Nucleus accumbens (tissue), 56 donors: ENCODE results near the gene MALAT1.

Experiments used
- DNase-seq, 56 donors: peaks; one replicate each; lab custom pipeline; 2025; lab: John Stamatoyannopoulos, UW

Gene MALAT1

DNA sequence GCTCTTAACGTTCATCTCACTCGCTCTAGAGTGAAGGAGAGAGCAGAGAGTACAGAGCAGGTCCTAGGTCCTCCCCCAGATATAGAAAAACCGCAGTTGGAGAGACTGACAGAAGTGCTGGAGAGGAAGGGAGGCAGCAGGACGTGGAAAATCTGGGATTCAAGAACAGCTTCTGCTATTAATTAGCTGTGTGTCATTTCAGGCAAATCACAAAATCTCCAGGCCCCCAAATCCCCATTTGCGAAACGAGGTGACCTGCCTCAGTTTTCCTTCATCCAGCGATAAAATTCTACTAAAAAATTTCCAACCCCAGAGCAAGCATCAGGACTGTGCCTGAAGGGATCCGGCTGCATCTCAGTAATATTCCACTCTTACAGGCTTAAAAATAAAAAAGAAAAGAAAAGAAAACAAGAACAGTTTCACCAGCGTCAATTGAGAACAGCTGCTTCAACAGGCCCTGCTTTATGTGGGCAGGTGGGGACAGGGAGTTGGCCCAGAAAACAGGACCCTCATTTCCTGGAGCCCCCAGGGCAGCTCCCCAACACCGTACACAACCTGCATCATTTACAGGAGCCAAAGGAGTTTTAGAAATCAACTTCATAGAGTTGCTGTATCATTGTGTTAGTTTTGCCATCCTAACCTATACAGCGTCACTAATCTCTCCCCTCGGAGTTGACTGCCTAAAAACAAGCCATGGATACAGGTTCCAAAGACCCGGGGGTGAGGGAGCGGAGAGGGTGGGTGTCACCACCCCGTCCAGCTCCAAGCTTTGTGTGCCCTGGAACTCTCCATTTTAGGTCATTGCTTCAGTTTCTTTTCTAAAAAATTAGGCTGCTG is 2.3 kb upstream of the MALAT1 start:
- DNase-seq = peak in 14 of 56 donors; percentile 49 to 77 (median 60)

GRCh38 chr11:65497141-65498041 is 1.5 kb upstream of the MALAT1 start:
- peak in 55 of 56 donors; percentile 89 to 100 (median 98) for DNase-seq

DNA sequence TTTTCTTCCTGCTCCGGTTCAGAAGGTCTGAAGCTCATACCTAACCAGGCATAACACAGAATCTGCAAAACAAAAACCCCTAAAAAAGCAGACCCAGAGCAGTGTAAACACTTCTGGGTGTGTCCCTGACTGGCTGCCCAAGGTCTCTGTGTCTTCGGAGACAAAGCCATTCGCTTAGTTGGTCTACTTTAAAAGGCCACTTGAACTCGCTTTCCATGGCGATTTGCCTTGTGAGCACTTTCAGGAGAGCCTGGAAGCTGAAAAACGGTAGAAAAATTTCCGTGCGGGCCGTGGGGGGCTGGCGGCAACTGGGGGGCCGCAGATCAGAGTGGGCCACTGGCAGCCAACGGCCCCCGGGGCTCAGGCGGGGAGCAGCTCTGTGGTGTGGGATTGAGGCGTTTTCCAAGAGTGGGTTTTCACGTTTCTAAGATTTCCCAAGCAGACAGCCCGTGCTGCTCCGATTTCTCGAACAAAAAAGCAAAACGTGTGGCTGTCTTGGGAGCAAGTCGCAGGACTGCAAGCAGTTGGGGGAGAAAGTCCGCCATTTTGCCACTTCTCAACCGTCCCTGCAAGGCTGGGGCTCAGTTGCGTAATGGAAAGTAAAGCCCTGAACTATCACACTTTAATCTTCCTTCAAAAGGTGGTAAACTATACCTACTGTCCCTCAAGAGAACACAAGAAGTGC is 661 bp upstream of the MALAT1 start:
- DNase-seq = peak in 35 of 56 donors; percentile 20 to 76 (median 55)

DNA sequence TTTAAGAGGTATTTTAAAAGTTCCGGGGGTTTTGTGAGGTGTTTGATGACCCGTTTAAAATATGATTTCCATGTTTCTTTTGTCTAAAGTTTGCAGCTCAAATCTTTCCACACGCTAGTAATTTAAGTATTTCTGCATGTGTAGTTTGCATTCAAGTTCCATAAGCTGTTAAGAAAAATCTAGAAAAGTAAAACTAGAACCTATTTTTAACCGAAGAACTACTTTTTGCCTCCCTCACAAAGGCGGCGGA is 193 bp upstream of the MALAT1 start:
- DNase-seq = no peak

DNA sequence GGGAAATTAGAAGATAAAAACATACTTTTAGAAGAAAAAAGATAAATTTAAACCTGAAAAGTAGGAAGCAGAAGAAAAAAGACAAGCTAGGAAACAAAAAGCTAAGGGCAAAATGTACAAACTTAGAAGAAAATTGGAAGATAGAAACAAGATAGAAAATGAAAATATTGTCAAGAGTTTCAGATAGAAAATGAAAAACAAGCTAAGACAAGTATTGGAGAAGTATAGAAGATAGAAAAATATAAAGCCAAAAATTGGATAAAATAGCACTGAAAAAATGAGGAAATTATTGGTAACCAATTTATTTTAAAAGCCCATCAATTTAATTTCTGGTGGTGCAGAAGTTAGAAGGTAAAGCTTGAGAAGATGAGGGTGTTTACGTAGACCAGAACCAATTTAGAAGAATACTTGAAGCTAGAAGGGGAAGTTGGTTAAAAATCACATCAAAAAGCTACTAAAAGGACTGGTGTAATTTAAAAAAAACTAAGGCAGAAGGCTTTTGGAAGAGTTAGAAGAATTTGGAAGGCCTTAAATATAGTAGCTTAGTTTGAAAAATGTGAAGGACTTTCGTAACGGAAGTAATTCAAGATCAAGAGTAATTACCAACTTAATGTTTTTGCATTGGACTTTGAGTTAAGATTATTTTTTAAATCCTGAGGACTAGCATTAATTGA is 1.0 kb downstream of the MALAT1 start:
- DNase-seq = no peak

- peak in 16 of 56 donors; percentile 25 to 62 (median 38) for DNase-seq
Measured at GRCh38 chr11:65500387-65501185, 1.7 kb downstream of the MALAT1 start.

DNA sequence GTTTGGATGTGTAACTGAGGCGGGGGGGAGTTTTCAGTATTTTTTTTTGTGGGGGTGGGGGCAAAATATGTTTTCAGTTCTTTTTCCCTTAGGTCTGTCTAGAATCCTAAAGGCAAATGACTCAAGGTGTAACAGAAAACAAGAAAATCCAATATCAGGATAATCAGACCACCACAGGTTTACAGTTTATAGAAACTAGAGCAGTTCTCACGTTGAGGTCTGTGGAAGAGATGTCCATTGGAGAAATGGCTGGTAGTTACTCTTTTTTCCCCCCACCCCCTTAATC is 2.3 kb downstream of the MALAT1 start:
- DNase-seq = no peak

DNA sequence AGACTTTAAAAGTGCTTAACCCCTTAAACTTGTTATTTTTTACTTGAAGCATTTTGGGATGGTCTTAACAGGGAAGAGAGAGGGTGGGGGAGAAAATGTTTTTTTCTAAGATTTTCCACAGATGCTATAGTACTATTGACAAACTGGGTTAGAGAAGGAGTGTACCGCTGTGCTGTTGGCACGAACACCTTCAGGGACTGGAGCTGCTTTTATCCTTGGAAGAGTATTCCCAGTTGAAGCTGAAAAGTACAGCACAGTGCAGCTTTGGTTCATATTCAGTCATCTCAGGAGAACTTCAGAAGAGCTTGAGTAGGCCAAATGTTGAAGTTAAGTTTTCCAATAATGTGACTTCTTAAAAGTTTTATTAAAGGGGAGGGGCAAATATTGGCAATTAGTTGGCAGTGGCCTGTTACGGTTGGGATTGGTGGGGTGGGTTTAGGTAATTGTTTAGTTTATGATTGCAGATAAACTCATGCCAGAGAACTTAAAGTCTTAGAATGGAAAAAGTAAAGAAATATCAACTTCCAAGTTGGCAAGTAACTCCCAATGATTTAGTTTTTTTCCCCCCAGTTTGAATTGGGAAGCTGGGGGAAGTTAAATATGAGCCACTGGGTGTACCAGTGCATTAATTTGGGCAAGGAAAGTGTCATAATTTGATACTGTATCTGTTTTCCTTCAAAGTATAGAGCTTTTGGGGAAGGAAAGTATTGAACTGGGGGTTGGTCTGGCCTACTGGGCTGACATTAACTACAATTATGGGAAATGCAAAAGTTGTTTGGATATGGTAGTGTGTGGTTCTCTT is 2.8 kb downstream of the MALAT1 start:
- DNase-seq = no peak

DNA sequence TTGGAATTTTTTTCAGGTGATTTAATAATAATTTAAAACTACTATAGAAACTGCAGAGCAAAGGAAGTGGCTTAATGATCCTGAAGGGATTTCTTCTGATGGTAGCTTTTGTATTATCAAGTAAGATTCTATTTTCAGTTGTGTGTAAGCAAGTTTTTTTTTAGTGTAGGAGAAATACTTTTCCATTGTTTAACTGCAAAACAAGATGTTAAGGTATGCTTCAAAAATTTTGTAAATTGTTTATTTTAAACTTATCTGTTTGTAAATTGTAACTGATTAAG is 3.4 kb downstream of the MALAT1 start:
- DNase-seq = no peak

GRCh38 chr11:65502555-65503367 is 3.9 kb downstream of the MALAT1 start:
- peak in 1 of 56 donors; percentile 15 for DNase-seq

- no peak for DNase-seq
Measured at GRCh38 chr11:65503368-65503948, 4.6 kb downstream of the MALAT1 start.

- DNase-seq = peak in 1 of 56 donors; percentile 31
Measured at GRCh38 chr11:65503949-65504673, 5.3 kb downstream of the MALAT1 start.

- peak in 2 of 56 donors; percentile 36 to 58 for DNase-seq
Measured at GRCh38 chr11:65504674-65505465, 6.0 kb downstream of the MALAT1 start.

DNA sequence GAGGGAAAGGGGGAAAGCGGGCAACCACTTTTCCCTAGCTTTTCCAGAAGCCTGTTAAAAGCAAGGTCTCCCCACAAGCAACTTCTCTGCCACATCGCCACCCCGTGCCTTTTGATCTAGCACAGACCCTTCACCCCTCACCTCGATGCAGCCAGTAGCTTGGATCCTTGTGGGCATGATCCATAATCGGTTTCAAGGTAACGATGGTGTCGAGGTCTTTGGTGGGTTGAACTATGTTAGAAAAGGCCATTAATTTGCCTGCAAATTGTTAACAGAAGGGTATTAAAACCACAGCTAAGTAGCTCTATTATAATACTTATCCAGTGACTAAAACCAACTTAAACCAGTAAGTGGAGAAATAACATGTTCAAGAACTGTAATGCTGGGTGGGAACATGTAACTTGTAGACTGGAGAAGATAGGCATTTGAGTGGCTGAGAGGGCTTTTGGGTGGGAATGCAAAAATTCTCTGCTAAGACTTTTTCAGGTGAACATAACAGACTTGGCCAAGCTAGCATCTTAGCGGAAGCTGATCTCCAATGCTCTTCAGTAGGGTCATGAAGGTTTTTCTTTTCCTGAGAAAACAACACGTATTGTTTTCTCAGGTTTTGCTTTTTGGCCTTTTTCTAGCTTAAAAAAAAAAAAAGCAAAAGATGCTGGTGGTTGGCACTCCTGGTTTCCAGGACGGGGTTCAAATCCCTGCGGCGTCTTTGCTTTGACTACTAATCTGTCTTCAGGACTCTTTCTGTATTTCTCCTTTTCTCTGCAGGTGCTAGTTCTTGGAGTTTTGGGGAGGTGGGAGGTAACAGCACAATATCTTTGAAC is 6.8 kb downstream of the MALAT1 start:
- peak in 2 of 56 donors; percentile 37 to 58 for DNase-seq

DNA sequence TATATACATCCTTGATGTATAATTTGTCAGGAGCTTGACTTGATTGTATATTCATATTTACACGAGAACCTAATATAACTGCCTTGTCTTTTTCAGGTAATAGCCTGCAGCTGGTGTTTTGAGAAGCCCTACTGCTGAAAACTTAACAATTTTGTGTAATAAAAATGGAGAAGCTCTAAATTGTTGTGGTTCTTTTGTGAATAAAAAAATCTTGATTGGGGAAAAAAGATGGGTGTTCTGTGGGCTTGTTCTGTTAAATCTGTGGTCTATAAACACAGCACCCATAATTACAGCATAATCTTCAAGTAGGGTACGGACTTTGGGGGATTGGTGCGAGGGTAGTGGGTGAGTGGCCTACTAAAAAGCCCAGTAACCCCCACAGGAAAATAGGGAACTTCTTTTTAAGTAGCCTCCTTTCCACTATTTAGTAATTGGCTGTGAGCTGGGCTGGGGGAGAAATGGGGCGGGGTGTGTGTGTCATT is 7.5 kb downstream of the MALAT1 start:
- no peak for DNase-seq
